OCI-M2 (cell line): Measurements from ENCODE around the gene UQCC5.

Experiments
- DNase-seq: peaks from one replicate; lab custom pipeline; 2025; ENCODE audit not compliant: unreplicated experiment; lab: John Stamatoyannopoulos, UW

The UQCC5 gene

DNA sequence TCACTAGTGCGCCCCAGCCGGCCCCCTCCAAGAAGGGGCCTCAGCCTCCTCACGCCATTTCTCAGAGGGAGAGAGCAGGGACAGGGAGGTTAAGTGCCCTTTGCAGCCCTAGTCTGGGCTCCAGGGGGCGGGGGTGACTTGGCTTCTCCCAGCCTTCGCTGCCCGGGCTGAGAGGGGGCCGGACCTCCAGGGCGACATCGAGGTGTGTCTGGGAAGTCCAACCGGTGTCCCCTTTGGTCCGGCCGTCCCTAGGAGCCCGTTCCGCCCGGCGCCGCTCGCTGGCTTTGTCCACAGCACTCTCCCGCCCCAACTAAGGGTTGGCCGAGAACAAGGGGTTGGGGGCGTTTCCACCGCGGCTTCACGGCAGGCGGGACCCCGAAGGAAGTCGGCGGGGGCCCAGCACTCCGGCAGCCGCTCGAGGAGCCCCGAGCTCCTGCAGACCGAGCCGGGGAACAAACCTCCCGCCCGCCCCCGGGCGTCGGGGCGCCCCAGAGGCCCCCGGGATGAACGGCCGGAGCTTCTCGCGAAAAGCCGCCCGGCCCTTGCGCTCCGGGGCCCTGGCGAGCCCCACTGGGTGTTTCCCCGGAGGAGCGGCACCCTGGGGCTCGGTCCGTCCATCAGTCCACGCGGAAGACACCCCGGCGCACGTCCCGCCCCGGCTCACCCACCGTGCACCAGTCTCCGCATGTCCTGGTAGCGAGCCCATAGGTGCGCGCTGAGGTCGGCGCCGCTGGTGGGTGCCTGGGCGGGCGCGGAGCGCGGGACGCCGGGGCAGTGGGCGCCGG is 3.4 kb upstream of the UQCC5 start:
- DNase-seq, result no peak

DNA sequence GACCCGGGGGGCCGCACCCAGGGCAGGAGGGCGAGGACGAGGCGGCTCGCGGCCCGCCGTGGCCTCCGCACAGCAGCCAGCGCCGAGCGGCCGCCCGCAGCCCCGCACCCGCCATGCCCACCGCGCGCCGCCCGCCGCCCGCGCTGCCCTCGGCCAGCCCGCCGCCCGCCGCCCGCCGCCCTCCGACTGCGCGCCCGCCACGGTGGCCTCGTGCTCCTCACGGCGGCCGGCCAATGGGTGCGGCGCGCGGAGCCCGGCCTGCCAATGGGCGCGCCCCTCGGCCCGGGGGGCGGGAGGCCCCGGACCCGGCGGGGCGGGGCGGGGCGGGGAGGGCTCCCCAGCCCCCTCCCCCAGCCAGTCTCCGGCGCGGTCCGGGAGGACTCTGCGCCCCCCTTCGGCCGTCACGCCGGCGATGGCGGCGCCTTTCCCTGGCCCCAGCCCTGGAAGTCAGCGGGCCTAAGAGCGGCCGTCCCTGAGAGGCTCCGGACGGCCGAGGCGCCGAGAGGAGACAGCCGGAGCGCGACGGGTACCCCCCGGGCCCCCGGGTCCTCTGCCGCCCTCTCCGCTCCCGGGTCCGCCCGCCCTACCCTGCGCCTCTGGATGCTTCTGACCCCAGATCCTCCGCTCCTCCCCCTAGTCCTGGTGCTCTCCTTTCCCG is 2.7 kb upstream of the UQCC5 start, which contains the start of gene NT5DC2:
Gene NT5DC2, minus strand, starts transcription at position 235 of the 658 bp plus-strand sequence. Its CDS starts 120 bp downstream, at position 115.
- no peak for DNase-seq

DNA sequence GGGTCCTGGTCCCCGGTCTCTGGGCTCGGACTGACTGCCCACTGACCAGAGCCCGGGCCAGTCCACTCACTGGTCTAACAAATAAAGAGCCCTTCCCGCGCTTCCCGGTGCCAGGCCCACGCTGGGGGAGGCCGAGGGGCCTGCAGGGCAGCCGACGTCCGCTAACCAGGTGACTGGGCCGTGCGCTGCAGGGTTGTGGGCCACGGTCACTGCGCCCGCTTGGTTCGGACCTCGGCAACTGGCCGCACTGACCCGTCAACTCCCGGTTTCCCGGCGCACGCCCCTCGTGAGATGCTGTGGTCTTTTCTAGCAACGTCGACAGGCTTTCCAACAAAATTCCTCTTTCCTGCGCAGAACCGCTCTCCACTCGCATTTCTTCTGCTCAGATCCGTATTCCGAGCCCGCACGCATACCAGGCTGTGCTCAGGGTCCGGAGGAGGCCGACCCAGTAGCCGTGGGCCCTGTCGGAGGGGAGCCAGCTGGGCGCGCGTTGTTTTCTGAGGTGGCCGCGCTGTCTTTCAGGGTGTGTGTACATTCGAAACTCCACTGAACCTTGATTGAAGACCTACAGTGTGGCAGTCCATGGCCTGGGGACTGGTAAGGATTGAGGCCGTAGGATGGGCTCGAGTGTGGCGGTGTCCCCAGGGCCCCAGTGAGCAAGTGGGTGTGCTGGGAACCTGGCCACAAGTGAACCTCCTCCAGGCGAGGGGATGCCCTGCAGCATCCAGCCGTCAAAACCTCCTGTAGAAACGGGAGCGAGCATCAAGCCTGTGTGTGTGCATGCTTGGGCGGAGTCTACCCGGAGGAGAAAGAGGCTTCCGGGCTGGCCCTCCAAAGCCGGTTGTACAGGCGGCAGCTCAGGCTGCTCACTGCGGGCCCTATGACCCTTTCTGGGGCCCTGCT is 1.9 kb upstream of the UQCC5 start:
- no peak for DNase-seq

DNA sequence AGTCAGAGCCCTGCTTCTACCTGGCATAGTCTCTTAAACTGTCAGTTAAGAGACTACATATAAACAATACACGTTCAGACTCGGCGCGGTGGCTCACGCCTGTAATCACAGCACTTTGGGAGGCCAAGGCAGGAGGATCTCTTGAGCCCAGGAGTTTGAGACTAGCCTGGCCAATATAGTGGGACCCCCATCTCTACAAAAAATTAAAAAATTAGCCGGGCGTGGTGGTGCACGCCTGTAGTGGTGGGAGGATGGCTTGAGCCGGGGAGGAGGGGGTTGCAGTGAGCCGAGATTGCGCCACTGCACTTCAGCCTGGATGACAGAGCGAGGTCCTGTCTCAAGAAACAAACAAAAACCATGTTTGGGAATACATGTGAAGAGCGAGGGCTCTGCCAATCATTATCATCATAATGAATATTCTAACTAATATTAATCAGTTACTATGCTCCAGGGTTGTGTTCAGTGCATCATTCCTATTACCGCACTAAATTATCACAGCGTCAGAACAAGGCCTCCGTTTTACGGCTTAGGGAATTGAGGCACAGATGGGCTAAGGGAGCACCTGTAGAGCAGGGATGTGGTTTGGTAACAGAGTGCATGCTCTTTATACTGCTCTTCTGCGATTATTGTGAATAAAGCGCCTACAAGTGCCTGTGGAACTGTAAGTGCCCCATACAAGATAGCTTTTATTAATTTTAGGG is 844 bp upstream of the UQCC5 start:
- no peak for DNase-seq

DNA sequence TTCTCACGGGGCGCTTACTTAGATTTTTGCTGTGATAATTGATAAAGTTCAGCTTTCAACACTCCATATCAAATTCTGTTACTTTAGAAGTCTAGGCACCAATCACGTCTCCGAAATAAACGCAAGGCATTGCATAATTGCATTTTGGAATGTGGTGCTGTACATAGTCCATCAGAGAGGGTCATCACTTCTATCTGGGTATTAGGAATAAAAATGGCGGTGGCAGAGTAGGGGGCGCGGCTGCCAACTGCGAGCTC is 365 bp upstream of the UQCC5 start:
- no peak for DNase-seq

DNA sequence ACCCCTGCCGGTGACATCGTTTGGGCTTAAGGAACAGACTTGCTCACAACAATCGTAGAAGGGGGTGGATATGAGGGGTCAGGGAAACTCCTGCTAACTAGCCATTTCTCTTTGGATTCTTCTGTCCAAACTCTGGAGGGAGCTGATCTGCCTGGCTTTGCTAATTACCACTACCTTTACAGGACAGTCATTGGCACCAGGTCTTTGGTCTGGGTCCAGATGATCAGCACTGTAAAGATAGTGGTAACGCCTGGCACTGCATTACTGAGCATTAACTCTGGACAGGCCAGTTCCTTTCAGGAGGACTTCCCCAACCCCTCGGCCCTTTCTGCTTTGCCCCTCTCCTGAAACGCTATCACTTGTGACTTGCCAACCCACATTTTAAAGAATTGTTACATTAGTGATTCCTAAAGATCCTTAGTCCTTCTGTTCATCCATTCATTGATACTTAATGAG is 788 bp downstream of the UQCC5 start:
- no peak for DNase-seq

DNA sequence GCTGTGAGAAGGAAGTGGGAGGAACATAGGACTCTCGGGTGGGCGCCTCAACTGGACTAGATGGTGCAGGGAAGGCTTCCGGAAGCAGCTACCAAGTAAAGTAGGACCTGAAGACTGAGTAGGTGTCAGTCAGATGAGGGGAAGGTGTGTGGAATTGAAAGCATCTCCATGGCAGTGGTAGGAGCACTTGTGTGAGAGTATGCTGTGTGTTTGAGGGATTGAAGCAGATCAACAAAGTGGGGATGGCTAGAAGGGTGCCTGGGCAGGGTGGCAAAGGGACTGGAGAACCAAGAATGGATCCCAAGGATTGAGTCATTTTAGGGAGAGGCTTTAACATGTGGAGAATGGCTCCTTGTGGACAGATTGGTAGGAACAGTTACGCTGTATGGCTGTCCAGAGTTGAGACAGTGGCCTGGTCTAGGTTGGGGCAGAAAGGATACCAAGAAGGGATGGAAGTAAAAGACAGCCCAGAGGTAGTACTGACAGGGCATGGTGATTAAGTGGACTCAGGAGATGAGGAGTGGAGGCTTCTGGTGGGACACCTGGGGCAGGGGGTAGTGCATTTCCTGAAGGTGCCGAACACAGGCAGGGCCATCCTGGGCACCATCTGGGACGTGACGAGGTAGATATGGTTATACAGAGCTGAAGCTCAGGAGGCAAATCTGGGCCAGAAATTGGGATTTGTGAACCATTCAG is 1.5 kb downstream of the UQCC5 start:
- no peak for DNase-seq

DNA sequence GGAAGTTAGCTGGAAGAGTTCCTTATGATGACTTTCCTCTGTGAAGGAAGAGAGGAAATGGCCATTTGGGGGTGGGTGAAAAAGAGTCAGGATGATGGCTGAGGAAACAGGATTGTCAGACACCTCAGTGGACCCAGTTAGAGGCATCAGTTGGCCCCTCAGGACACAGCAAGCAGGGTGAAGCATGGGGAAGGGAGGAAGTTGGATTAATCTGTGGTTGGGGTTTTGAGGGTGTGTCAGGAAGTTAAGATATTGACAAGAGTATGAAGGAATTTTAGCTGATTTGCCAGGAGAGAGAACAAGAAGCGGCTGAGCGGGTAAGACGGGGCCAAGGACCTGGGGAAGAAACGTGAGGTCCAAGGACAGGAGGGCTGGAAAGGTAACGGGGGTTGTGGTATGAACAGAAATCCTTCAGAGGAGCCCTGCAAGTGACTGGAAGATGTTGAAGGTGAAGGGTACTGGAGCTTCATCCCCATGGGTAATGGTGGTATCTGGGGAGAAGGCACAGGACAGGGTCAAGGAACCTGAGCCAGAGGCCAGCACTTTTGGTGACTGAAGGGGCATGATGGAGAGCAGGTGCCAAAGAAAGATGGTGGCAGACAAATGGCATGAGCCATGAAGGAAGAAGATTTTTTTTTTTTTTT is 2.7 kb downstream of the UQCC5 start:
- no peak for DNase-seq

DNA sequence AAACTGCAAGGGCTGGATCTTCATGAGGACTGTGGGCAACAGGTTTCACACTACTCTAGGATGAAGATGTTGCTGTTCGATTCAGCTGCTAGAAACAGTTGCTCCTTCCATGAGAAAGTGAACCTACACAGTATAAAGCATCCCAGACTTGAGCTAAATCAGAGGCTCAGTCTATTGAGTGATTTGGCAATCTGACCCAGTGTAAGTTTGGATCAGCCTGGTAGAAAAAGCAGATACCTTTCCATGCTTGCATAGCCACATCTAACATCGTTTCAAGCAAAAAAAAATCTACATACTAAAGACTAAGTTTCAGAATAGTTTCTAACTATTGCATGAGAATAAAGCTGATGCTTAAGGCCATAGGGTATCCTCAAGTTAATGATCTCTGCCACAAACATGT is 4.6 kb downstream of the UQCC5 start:
- no peak for DNase-seq

DNA sequence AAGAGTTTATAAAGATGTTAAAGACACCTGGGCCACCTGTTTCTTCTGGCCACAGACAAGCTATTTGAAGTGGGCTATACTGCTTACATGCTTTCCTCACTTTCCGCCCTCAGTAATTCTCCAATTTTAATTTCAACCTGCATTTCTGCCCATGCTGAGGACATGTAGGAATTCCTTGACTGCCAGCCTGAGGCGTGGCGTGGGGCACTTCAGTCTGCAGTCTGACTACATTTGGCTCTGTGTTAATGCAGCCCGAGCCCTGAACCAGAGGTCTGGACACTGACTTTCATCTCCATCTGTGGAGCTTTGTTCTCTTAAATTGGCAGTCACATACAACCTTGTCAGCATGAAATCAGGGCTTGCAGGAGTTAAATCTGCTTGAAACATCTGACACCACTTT is 8.5 kb downstream of the UQCC5 start:
- DNase-seq, result no peak

DNA sequence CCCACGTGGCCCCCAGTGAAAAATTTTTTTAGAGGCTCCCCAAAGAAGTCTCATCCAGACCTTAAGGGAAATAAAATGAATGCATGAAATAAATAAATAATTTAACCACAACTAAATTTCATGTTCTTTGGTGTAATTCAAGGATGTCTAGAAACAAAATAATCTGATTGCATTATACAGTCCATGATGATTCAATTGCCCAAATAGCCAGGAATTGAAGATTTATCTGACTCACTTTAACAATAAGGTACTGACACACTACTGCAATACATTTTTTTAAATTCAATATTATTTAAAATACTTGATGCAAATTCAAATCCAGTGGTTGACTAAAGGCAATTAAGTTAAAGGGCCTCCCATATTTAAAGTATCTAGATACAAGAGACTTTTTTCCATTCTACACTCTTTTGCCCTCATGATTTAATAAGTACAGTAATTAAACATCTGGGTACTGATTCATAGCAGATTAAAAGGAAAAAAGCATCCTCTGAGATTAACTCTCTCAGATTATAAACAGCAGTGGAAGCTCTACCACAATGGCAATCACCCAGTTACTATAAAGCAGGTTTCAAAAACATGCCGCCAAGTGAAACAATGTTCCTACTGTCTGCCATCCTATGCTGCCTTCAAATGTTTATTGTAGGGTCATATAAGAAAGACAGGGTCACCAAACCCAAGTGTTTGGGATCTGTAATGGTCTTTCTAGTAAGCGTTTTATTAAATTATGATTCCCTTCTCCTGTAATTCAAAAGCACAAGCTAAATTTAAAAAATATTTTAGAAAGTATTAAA is 9.9 kb downstream of the UQCC5 start:
- no peak for DNase-seq

DNA sequence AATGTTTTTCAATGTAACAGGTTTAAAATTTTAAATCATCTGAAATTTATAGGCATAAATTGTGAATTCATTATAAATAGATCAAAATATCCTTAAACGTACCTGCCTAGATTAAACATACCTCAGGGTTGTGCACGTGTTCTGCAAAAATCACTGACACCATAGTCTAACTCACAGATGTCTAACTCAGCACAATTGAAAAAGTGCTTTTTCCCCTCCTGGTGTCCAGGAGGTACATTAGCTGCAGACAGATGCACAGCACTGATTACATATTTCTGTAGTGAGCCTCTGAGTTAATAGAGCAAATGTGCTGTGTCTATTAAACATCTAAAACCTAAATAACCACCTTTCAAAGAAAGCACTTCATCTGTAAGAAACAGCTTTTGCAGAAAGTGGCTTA is 10.7 kb downstream of the UQCC5 start:
- no peak for DNase-seq

DNA sequence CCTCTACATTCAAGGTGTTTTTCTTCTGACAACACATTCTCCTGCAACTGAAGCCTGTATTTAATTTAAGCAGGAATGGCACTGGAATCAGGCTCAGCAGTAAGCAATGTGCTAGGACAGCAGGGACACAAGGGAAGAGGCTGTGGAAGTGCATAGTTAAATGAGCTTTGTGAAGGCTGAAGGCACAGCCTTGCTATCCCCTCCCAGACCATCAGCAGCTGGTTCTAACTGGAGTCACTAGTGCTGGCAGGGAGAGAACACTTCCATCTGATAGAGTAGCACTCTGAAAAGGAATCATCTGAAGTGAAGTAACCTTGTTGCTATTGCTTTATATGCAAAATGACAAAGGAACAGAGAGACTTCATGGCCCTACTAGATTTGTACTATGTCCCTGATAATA is 14.7 kb downstream of the UQCC5 start:
- DNase-seq, result no peak

DNA sequence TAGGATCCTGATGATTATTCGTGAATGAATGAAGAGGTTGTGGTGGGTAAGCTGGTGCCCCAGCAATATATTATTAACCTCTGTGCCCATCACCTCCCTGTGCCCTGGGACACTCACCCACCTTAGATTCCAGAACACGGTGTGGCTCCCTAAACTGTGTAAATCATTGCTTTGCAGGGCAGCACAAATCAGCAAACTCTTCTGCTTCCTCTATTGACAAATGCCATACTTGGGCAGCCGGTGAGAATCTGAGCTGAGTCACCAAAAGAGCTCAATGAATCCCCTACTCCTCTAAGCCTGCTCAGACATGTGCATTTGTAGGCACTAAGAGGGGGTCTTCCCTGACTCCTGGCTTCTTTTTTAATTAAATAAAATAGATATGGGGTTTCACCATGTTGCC is 15.7 kb downstream of the UQCC5 start:
- DNase-seq, result no peak

DNA sequence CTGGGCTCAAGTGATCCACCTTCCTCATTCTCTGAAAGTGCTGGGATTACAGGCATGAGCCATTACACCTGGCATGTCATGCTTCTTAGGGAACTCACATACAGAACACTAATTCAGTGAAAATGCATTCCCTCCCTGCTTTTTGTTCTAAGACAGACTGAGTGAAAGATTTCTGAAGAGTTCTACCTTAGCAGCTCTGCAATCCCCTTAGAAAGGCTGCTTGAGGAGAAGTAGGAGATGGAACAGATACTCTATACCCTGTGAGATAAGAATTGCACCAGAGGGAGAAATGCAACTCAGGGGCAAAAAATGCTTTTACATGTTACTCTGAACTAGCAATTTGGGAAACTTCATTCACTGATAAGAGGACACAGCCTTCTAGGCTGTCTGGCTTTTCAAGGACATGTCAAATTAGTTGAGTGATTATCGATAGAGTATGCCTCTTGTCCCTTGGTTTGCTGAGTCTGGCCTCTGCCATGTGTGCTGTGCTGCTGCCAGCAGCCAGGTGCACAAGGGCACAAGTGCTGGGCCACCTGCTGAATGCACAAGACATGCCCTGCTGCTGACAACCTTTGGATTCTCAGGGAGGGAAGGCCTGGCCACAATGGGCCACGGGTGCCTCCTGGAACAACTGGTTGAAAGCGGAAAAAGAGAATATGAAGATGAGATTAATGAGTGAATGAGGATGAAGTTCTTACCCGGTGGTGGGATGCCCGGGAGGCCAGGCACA is 17.8 kb downstream of the UQCC5 start:
- DNase-seq, result no peak

DNA sequence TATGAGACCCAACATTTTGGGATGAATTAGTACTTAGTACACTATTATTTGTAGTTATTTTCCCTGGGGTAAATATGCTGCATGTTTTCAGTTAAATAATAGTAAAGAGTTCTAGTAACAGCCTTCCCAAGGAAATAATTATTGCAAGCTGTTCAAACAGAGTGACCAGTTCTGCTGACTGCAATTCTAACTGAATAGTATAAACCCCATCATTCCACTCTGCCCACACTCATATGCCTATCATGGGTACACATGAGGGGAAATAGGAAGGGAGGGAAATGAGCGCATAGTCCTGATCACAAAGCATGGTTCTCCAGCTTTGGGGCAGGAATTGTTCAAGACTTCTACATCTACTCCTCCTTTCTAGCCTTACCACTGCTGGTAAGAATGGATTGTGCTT is 18.7 kb downstream of the UQCC5 start:
- no peak for DNase-seq

DNA sequence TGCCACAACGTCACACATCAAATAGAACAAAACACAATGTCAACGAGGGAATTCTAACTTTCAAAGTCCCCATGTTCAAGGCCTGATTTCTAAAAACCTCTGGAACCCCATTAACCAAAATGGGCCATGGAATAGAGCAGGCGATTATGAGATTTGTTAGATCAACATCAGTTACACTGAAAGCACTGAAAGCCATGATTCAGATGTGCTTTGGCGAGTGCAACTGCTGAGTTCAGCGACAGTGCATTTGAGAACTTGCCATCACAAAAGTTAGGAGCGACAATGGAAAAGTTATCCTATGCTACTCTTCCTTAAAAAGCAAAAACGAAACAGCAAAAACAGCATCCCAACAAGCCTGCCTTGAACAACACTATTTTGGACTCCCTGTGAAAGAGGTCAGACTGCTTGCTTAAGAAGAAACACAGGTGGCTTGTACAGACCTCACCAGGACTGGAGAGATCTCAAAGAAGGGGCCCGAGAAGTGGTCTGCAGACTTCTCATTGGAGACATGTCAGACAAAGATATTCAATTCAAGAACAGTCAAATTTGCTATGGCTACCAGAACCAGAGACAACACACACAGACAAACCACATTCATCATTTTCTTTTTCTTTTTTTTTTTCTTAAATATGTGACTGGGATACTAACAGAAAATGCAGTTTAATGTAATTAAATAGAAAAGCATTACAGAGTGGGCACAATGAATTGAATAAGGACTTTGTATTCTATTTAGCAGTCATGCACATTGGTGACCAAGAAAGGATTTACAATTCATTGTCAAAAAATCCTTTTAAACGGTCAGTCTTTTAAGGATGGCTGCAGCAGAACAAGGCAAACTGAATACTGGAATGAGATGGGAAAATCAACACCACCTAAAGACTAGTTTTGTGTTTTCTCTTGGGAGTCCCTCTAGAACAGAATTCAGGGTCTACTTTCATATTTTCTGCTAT is 20.9 kb downstream of the UQCC5 start:
- no peak for DNase-seq

DNA sequence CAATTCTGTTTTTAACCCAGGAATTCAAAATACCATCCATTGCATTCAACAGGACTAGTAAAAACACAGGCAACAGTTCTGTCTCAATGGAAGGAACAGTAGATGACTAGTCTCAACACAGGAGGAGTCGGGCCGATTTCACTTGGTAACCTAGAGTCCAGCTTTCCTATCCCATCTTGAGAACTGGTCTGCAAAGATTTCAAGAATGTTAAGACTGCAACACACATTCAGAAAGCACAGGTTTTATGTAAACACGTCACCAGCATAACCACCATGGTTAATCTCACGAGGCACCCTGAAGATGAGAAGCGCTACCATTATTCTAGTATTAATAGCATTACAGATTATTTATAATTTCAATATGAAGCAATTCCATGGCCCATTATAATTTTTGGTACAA is 22.0 kb downstream of the UQCC5 start:
- no peak for DNase-seq
